ENCODE measurements around the gene PDGFB.
"Not testable (repeated sequence)": the region's sequence is repeated elsewhere in the genome, so short reads cannot be mapped to it uniquely, and the experiment has no call there.

Gene PDGFB

GRCh38 chr22:39225591-39225990, 19.2 kb downstream of the PDGFB start:
- DNase-seq (ENCODE audit: low spot score), result no peak

- DNase-seq (ENCODE audit: low spot score), result no peak
Measured at GRCh38 chr22:39224550-39224949, 20.2 kb downstream of the PDGFB start.

- no peak for DNase-seq (ENCODE audit: low spot score)
Measured at GRCh38 chr22:39223091-39223710, 21.6 kb downstream of the PDGFB start.

GRCh38 chr22:39221999-39222686, 22.6 kb downstream of the PDGFB start:
- no peak for DNase-seq (ENCODE audit: low spot score)

- DNase-seq (ENCODE audit: low spot score), result no peak
Measured at GRCh38 chr22:39220890-39221850, 23.6 kb downstream of the PDGFB start.

- DNase-seq (ENCODE audit: low spot score), result no peak
Measured at GRCh38 chr22:39220450-39220849, 24.3 kb downstream of the PDGFB start.

GRCh38 chr22:39219071-39220039, 25.4 kb downstream of the PDGFB start:
- peak; percentile 9 for DNase-seq (ENCODE audit: low spot score)

- not testable (repeated sequence) for DNase-seq (ENCODE audit: low spot score)
Measured at GRCh38 chr22:39218432-39218831, 26.4 kb downstream of the PDGFB start.

GRCh38 chr22:39216143-39216490, 28.7 kb downstream of the PDGFB start:
- DNase-seq (ENCODE audit: low spot score), result peak; percentile 20

- peak; percentile 72 for DNase-seq (ENCODE audit: low spot score)
Measured at GRCh38 chr22:39215426-39216142, 29.2 kb downstream of the PDGFB start.

GRCh38 chr22:39215070-39215396, 29.7 kb downstream of the PDGFB start:
- no peak for DNase-seq (ENCODE audit: low spot score)

- DNase-seq (ENCODE audit: low spot score), result peak; percentile 38
Measured at GRCh38 chr22:39214383-39215069, 30.3 kb downstream of the PDGFB start.

GRCh38 chr22:39214006-39214382, 30.8 kb downstream of the PDGFB start:
- peak; percentile 23 for DNase-seq (ENCODE audit: low spot score)

- DNase-seq (ENCODE audit: low spot score), result peak; percentile 22
Measured at GRCh38 chr22:39212721-39213376, 31.9 kb downstream of the PDGFB start.

- peak; percentile 23 for DNase-seq (ENCODE audit: low spot score)
Measured at GRCh38 chr22:39209756-39210155, 35.0 kb downstream of the PDGFB start.

- peak; percentile 9 for DNase-seq (ENCODE audit: low spot score)
Measured at GRCh38 chr22:39208013-39208680, 36.6 kb downstream of the PDGFB start.

- DNase-seq (ENCODE audit: low spot score), result peak; percentile 22
Measured at GRCh38 chr22:39207141-39208012, 37.4 kb downstream of the PDGFB start.

- peak; percentile 8 for DNase-seq (ENCODE audit: low spot score)
Measured at GRCh38 chr22:39206491-39206890, 38.3 kb downstream of the PDGFB start.

All from D341Med (cell line).